Mesodermal cell (in vitro differentiated cells): ENCODE measurements around the gene GFM1.
"Not testable (repeated sequence)": the region's sequence is repeated elsewhere in the genome, so short reads cannot be mapped to it uniquely, and the experiment has no call there.

Experiments
- H3K27ac ChIP-seq: 2 replicates; pipeline ENCODE4 v1.7.0; 2013; ENCODE audit warnings: mild to moderate bottlenecking, low read depth, low read length, moderate library complexity; ENCODE audit not compliant: severe bottlenecking
- H3K36me3 ChIP-seq: 2 replicates; pipeline ENCODE4 v1.7.1; 2013; ENCODE audit warnings: mild to moderate bottlenecking, low read length, moderate library complexity; ENCODE audit not compliant: control insufficient read depth, insufficient read depth
- H3K4me1 ChIP-seq: one replicate; pipeline ENCODE4 v1.7.1; 2013; ENCODE audit warnings: mild to moderate bottlenecking, low read length; ENCODE audit not compliant: insufficient read depth, control insufficient read depth, poor library complexity, severe bottlenecking
- H3K4me3 ChIP-seq: 2 replicates; pipeline ENCODE4 v1.7.0; 2013; ENCODE audit warnings: low read length, control low read depth, mild to moderate bottlenecking; ENCODE audit not compliant: insufficient read depth, poor library complexity, severe bottlenecking; ENCODE audit errors: extremely low read depth
- H3K9me3 ChIP-seq: 2 replicates; pipeline ENCODE4 v1.7.1; 2013; ENCODE audit warnings: mild to moderate bottlenecking, low read length, moderate library complexity; ENCODE audit not compliant: control insufficient read depth
- WGBS, 2 experiments: methylation state at CpG; one replicate each; pipeline ENCODE4 v1.1.5; 2013; ENCODE audit warnings: missing lambda C conversion rate in 2 of 2; ENCODE audit not compliant: insufficient coverage in 2 of 2; 5-methylcytosine and 5-hydroxymethylcytosine counted together

Gene GFM1

GRCh38 chr3:158672215-158673176 is 28.2 kb downstream of the GFM1 start, which contains the start of gene LXN:
Gene LXN, minus strand, starts transcription at chr3:158672648. Its CDS starts 170 bp downstream, at chr3:158672478.
- Histone ChIP-seq H3K9me3 (no peaks in the 10 kb centered on the region), H3K27ac (peak within 1 kb of the TSS; percentile 67), H3K4me1 (no peaks in the 10 kb centered on the region), H3K4me3 (peak within 1 kb of the TSS; percentile 50), H3K36me3 (peaks cover 13% of the 10 kb centered on the region)
- WGBS, 2 experiments: 14 to 18% methylated on average over 22 to 24 of the region's 30 CpGs

GRCh38 chr3:158678687-158679086 is 34.4 kb downstream of the GFM1 start:
- peaks cover 11% of the 10 kb centered on the region for H3K36me3 ChIP-seq
- no peak overlapping the region for H3K27ac ChIP-seq
- H3K4me1 ChIP-seq: no peaks in the 10 kb centered on the region
- WGBS, 2 experiments: 100% methylated on average over 2 of the region's 2 CpGs
- H3K4me3 ChIP-seq: no peak overlapping the region
- no peaks in the 10 kb centered on the region for H3K9me3 ChIP-seq

GRCh38 chr3:158679547-158680000 is 35.2 kb downstream of the GFM1 start:
- Histone ChIP-seq H3K27ac (no peak overlapping the region), H3K4me1 (no peaks in the 10 kb centered on the region), H3K4me3 (no peak overlapping the region), H3K36me3 (peaks cover 11% of the 10 kb centered on the region), H3K9me3 (no peaks in the 10 kb centered on the region)
- WGBS, 2 experiments: 80% methylated on average over 1 of the region's 1 CpG; no CpG with 5 or more reads in 1 of the 2 experiments

- 100% methylated on average over 2 of the region's 2 CpGs; no CpG with 5 or more reads in 1 of the 2 experiments for WGBS, 2 experiments
- H3K27ac ChIP-seq: no peak overlapping the region
Observed at GRCh38 chr3:158680861-158681260, 36.5 kb downstream of the GFM1 start.

GRCh38 chr3:158683230-158683962 is 39.1 kb downstream of the GFM1 start:
- H3K4me1 ChIP-seq: no peaks in the 10 kb centered on the region
- H3K4me3 ChIP-seq: no peak overlapping the region
- H3K9me3 ChIP-seq: no peaks in the 10 kb centered on the region
- peaks cover 11% of the 10 kb centered on the region for H3K36me3 ChIP-seq
- H3K27ac ChIP-seq: no peak overlapping the region
- 100% methylated on average over 1 of the region's 5 CpGs; no CpG with 5 or more reads in 1 of the 2 experiments for WGBS, 2 experiments

More at GRCh38 chr3:158680861-158681260, 36.5 kb downstream of the GFM1 start:
- peaks cover 11% of the 10 kb centered on the region for H3K36me3 ChIP-seq
- H3K9me3 ChIP-seq: no peaks in the 10 kb centered on the region
- H3K4me3 ChIP-seq: no peak overlapping the region
- no peaks in the 10 kb centered on the region for H3K4me1 ChIP-seq

- Histone ChIP-seq H3K36me3 (peaks cover 10% of the 10 kb centered on the region), H3K27ac (no peak overlapping the region), H3K4me1 (no peaks in the 10 kb centered on the region), H3K4me3 (no peak overlapping the region), H3K9me3 (no peaks in the 10 kb centered on the region)
- WGBS, 2 experiments: 100% methylated on average over 1 of the region's 2 CpGs; no CpG with 5 or more reads in 1 of the 2 experiments
Observed at GRCh38 chr3:158685159-158685558, 40.8 kb downstream of the GFM1 start.

- WGBS, 2 experiments: 45 to 88% methylated on average over 2 of the region's 3 CpGs
- H3K4me1 ChIP-seq, H3K4me3 ChIP-seq, H3K27ac ChIP-seq, H3K9me3 ChIP-seq: not testable (repeated sequence)
- peaks cover 22% of the 10 kb centered on the region for H3K36me3 ChIP-seq
Observed at GRCh38 chr3:158693866-158694456, 49.6 kb downstream of the GFM1 start.

GRCh38 chr3:158696618-158697017 is 52.3 kb downstream of the GFM1 start:
- WGBS, 2 experiments: no CpG with 5 or more reads among the region's 2 CpGs
- no peak overlapping the region for H3K27ac ChIP-seq
- no peaks in the 10 kb centered on the region for H3K4me1 ChIP-seq

GRCh38 chr3:158700559-158700958 is 56.2 kb downstream of the GFM1 start:
- Histone ChIP-seq H3K4me3 (no peak overlapping the region), H3K36me3 (peaks cover 7% of the 10 kb centered on the region), H3K27ac (no peak overlapping the region), H3K4me1 (peaks cover 9% of the 10 kb centered on the region), H3K9me3 (no peaks in the 10 kb centered on the region)

More at GRCh38 chr3:158696618-158697017, 52.3 kb downstream of the GFM1 start:
- Histone ChIP-seq H3K4me3 (no peak overlapping the region), H3K36me3 (peaks cover 18% of the 10 kb centered on the region), H3K9me3 (no peaks in the 10 kb centered on the region)

GRCh38 chr3:158701420-158702065 is 57.2 kb downstream of the GFM1 start:
- H3K36me3 ChIP-seq: peaks cover 7% of the 10 kb centered on the region
- H3K27ac ChIP-seq: no peak overlapping the region
- H3K4me1 ChIP-seq: peaks cover 9% of the 10 kb centered on the region
- WGBS, 2 experiments: 75 to 83% methylated on average over 1 of the region's 4 CpGs
- H3K9me3 ChIP-seq: no peaks in the 10 kb centered on the region
- H3K4me3 ChIP-seq: no peak overlapping the region
